ENCODE data around the gene POT1.

The POT1 gene

GRCh38 chr7:124808206-124808605 lies 121.4 kb downstream of the POT1 start:
- no peak for DNase-seq (ENCODE audit: low read depth in 2 of 2)

- DNase-seq (ENCODE audit: low read depth in 2 of 2): no peak
Measured at GRCh38 chr7:124801330-124801895, 128.2 kb downstream of the POT1 start.

DNA sequence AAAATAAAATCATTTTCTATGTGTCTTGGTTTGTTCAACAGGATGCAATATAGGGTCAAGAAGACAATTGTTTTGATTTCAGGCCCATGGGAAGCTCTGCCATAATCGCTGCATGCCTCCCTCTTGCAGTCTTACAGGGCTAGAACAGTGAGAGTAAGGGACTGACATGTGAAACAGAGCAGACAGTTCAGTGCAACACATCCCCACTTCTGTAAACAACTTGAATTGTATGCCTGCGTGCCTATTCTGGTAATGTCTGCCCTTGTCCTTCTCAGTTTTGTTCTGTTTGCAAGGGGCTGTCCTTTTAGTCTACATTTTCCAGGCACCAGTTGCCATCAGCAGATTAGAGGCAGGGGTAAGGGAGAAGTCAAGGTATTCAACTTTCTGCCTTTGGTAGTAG lies 129.2 kb downstream of the POT1 start:
- DNase-seq (ENCODE audit: low read depth in 2 of 2): no peak

DNA sequence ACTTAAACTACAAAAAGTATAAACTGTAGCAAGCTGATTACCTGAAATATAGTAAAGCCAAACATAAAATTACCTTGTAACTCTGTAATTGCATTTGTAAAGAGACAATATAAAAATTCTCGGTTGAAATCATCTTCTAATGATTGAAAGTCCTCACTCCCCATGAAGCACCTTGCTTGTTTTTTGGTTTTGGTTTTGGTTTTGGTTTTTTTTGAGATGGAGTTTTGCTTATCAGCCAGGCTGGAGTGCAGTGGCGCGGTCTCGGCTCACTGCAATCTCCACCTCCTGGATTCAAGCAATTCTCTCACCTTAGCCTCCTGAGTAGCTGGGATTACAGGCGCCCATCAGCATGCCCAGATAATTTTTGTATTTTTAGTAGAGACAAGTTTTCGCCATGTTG lies 130.2 kb downstream of the POT1 start:
- DNase-seq (ENCODE audit: low read depth in 2 of 2): no peak

DNA sequence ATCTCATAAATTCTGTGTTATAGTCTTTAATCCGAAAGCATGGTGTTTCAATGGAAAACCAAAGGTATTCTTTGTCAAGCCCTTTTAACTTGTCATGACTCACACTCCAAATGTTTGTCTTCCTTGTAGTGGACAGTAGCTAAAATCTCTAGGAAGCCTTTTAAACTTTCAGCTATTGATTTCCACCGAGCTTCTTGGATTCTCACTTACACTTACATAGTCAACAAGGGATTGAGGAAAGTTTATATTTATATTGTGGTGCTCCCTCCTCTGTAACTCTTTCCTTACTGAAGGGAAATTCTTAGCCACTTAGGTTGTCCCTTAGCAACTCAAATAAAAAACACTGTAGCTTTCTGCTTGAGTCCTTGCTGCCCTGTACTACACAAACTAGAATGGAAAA lies 132.9 kb downstream of the POT1 start:
- no peak for DNase-seq (ENCODE audit: low read depth in 2 of 2)

- no peak for DNase-seq (ENCODE audit: low read depth in 2 of 2)
Measured at GRCh38 chr7:124792696-124793095, 136.9 kb downstream of the POT1 start.

DNA sequence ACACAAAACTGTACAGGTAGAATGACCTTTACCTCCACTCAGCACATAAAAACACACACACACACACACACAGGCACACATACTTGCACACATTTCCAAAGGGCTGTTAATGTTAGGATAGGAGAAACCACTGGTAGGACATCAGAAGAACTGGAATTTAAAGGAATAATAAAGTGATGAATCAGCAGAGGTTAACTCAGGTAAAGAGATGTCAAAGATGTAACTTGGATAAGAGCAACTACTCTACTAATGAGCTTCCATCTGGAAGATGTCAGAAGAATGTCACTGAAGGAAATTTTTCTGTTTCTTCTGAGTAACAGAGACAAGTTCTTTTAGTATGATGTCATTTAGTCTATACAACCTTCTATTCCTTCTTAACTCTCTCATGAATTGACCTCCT lies 137.6 kb downstream of the POT1 start:
- no peak for DNase-seq (ENCODE audit: low read depth in 2 of 2)

- no peak for DNase-seq (ENCODE audit: low read depth in 2 of 2)
Measured at GRCh38 chr7:124791426-124791825, 138.2 kb downstream of the POT1 start.

- DNase-seq (ENCODE audit: low read depth in 2 of 2): no peak
Measured at GRCh38 chr7:124790645-124791044, 139.0 kb downstream of the POT1 start.

GRCh38 chr7:124785994-124786393 lies 143.6 kb downstream of the POT1 start:
- no peak for DNase-seq (ENCODE audit: low read depth in 2 of 2)

GRCh38 chr7:124784879-124785818 lies 144.5 kb downstream of the POT1 start:
- peak in 1 of 2 donors; percentile 10 for DNase-seq (ENCODE audit: low read depth in 2 of 2)

- DNase-seq (ENCODE audit: low read depth in 2 of 2): no peak
Measured at GRCh38 chr7:124783271-124783670, 146.4 kb downstream of the POT1 start.

DNA sequence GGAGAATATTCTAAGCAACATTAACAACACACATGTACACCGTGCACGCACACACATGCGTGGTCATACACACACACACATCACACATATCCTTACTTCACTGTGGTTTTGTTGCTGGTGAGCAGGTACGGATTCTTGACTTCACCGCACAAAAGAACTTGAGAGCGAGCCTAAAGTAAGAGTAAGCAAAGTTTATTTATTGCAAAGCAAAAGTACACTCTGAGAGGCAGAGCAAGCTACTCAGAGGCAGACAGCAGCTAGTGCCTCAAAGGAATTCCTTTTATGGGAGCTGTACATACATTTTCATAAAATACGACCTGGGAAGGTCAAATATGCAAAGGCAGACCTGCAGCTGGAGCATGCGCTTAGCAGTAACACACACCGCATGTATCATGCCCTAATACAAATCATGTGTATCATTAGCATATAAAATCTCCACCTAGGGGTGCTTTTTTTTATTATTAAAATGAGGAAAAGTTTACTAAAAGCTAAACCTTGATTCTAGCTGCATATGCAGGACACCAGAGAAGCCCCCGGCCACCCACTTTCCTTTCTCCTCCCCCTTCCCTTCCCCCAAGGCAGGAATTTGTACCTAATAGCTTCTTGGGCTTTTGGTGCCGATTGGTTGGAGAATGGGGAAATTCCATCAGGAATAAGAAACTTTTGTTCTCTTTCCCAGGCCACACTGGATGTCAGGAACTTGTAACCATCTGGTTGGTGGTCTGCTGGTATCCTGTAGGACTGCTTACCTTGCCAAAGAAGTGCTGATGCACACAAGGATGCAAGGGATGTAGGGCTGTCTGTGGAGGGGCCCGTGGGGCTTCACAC lies 147.5 kb downstream of the POT1 start:
- DNase-seq (ENCODE audit: low read depth in 2 of 2): no peak

- DNase-seq (ENCODE audit: low read depth in 2 of 2): no peak
Measured at GRCh38 chr7:124781418-124781817, 148.2 kb downstream of the POT1 start.

- DNase-seq (ENCODE audit: low read depth in 2 of 2): no peak
Measured at GRCh38 chr7:124780608-124781007, 149.0 kb downstream of the POT1 start.

DNA sequence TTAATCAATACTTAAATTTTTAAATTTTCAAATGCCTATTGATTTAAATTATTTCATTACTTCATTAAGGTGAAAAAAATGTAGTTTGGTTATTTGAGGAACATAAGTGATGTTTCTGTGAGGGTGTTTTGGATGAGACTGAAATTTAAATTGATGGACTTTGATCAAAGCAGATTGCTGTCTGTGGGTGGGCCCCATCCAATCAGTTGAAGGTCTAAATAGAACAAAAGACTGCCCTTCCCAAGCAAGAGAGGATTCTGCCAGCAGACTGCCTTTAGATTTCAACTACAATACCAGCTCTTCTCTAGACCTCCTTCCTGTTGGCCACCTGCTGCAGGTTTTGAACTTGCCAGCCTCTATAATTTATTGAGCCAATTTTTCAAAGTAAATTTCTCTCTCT lies 149.6 kb downstream of the POT1 start:
- DNase-seq (ENCODE audit: low read depth in 2 of 2): no peak

DNA sequence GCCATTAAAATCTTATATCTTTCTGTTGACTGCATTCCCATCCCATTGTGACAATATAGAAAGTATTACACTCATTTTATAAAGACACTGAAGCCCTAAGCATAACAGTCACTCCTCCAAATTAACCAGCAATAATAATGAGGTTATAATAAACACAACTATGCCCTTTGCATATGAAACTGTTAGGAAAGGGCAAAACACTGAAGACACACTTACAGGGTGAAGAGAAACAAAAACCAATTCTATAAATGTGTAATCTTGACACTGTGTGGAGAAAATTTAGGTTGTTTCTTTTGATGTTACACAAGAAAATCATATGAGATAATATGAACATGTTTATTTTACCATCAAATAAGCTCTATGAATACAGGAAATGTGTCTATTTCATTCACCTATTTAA lies 150.0 kb downstream of the POT1 start:
- DNase-seq (ENCODE audit: low read depth in 2 of 2): no peak

- no peak for DNase-seq (ENCODE audit: low read depth in 2 of 2)
Measured at GRCh38 chr7:124779194-124779593, 150.4 kb downstream of the POT1 start.

GRCh38 chr7:124777268-124777667 lies 152.4 kb downstream of the POT1 start:
- no peak for DNase-seq (ENCODE audit: low read depth in 2 of 2)

- no peak for DNase-seq (ENCODE audit: low read depth in 2 of 2)
Measured at GRCh38 chr7:124776153-124776552, 153.5 kb downstream of the POT1 start.

GRCh38 chr7:124775422-124775821 lies 154.2 kb downstream of the POT1 start:
- DNase-seq (ENCODE audit: low read depth in 2 of 2): no peak

DNA sequence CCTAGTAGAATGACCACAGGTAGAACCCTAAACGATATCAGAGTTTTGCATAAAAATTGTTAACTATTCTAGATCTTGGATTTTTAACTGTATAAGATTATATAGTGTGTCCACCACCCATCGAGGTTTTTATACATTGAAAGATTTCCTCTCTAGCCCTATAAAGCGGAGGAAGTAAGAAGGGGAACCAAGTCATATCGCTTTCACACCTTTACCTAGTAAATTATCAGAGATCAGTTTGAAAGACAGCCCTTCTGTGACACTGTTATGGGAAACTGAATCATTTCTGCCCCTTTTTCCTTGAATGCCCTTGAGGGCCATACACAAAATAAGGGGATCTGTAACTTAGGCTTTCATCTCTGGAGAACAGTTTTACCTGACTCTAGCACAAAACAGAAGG lies 155.7 kb downstream of the POT1 start:
- no peak for DNase-seq (ENCODE audit: low read depth in 2 of 2)

- no peak for DNase-seq (ENCODE audit: low read depth in 2 of 2)
Measured at GRCh38 chr7:124773339-124773738, 156.3 kb downstream of the POT1 start.
